Stimulated activated memory B cell treated with anti-CD40 and anti-IgM and Interleukin-4, amounts not matched to agents 10 μg/mL and 1 μg/mL and 100 μg/mL, for 72 hours (primary cell): ENCODE results near the gene TSGA10IP.

ENCODE experiments used
- ATAC-seq: fragments of 150-1000 bp; cut with Tn5 transposase; 2 replicates; pipeline ENCODE4 v1.10.0; 2021
- H3K27ac Mint-ChIP-seq: one replicate; pipeline ENCODE4 v1.8.0; 2022; ENCODE audit warnings: mild to moderate bottlenecking, mixed read lengths
- H3K27me3 Mint-ChIP-seq: one replicate; pipeline ENCODE4 v1.8.0; 2022; ENCODE audit warnings: mixed read lengths
- H3K36me3 Mint-ChIP-seq: one replicate; pipeline ENCODE4 v1.8.0; 2022; ENCODE audit warnings: mixed read lengths
- H3K4me1 Mint-ChIP-seq: one replicate; pipeline ENCODE4 v1.8.0; 2022; ENCODE audit warnings: mixed read lengths
- H3K4me3 Mint-ChIP-seq: one replicate; pipeline ENCODE4 v1.8.0; 2022; ENCODE audit warnings: mild to moderate bottlenecking, moderate library complexity, mixed read lengths
- H3K9me3 Mint-ChIP-seq: one replicate; pipeline ENCODE4 v1.8.0; 2022; ENCODE audit warnings: mixed read lengths

TSGA10IP gene

GRCh38 chr11:65992056-65992455 is 46.8 kb downstream of the TSGA10IP start:
- H3K36me3 Mint-ChIP-seq = peaks cover 13% of the 10 kb centered on the region
- peaks cover 7% of the 10 kb centered on the region for H3K4me1 Mint-ChIP-seq
- ATAC-seq = no peak
- H3K27ac Mint-ChIP-seq = no peak overlapping the region
- H3K4me3 Mint-ChIP-seq = no peak overlapping the region
- H3K9me3 Mint-ChIP-seq = no peaks in the 10 kb centered on the region
- H3K27me3 Mint-ChIP-seq = no peaks in the 10 kb centered on the region

GRCh38 chr11:65997286-65997685 is 52.0 kb downstream of the TSGA10IP start:
- ATAC-seq = no peak
- Mint-ChIP-seq H3K36me3 (peaks cover 30% of the 10 kb centered on the region), H3K27me3 (no peaks in the 10 kb centered on the region), H3K4me1 (peaks cover 17% of the 10 kb centered on the region), H3K4me3 (no peak overlapping the region), H3K9me3 (no peaks in the 10 kb centered on the region), H3K27ac (no peak overlapping the region)

GRCh38 chr11:66001942-66002647 is 56.8 kb downstream of the TSGA10IP start, which contains the start of the genes BANF1 and EIF1AD:
Gene BANF1 (plus strand): TSS chr11:66002503. CDS start chr11:66003251, 748 bp downstream.
Gene EIF1AD (minus strand): TSS chr11:66002157. CDS start chr11:66000389, 1,768 bp downstream.
- peak; percentile 94 for ATAC-seq
- Mint-ChIP-seq H3K9me3 (no peaks in the 10 kb centered on the region), H3K27ac (peak within 1 kb of the TSS; percentile 95), H3K4me1 (peaks cover 44% of the 10 kb centered on the region), H3K36me3 (peaks cover 34% of the 10 kb centered on the region), H3K4me3 (peak within 1 kb of the TSS; percentile 99), H3K27me3 (no peaks in the 10 kb centered on the region)

- Mint-ChIP-seq H3K36me3 (peaks cover 29% of the 10 kb centered on the region), H3K4me3 (peak overlapping the region; percentile 99), H3K9me3 (no peaks in the 10 kb centered on the region), H3K27ac (peak overlapping the region; percentile 95), H3K4me1 (peaks cover 44% of the 10 kb centered on the region), H3K27me3 (no peaks in the 10 kb centered on the region)
- ATAC-seq = peak; percentile 89
Observed at GRCh38 chr11:66002648-66003225, 57.5 kb downstream of the TSGA10IP start.

- Mint-ChIP-seq H3K4me1 (peaks cover 43% of the 10 kb centered on the region), H3K36me3 (peaks cover 23% of the 10 kb centered on the region), H3K4me3 (peak overlapping the region; percentile 99), H3K27me3 (no peaks in the 10 kb centered on the region), H3K27ac (peak overlapping the region; percentile 95), H3K9me3 (no peaks in the 10 kb centered on the region)
- no peak for ATAC-seq
Observed at GRCh38 chr11:66003291-66003690, 58.0 kb downstream of the TSGA10IP start.

- no peak for ATAC-seq
- H3K27ac Mint-ChIP-seq = no peak overlapping the region
- H3K27me3 Mint-ChIP-seq = no peaks in the 10 kb centered on the region
- peaks cover 39% of the 10 kb centered on the region for H3K4me1 Mint-ChIP-seq
- H3K4me3 Mint-ChIP-seq = peak overlapping the region; percentile 11
- H3K36me3 Mint-ChIP-seq = peaks cover 17% of the 10 kb centered on the region
- H3K9me3 Mint-ChIP-seq = no peaks in the 10 kb centered on the region
Observed at GRCh38 chr11:66004186-66004585, 58.9 kb downstream of the TSGA10IP start.

GRCh38 chr11:66006134-66006890 is 61.0 kb downstream of the TSGA10IP start:
- Mint-ChIP-seq H3K9me3 (no peaks in the 10 kb centered on the region), H3K27ac (no peak overlapping the region), H3K27me3 (no peaks in the 10 kb centered on the region), H3K4me1 (peaks cover 27% of the 10 kb centered on the region), H3K4me3 (no peak overlapping the region), H3K36me3 (peaks cover 12% of the 10 kb centered on the region)
- ATAC-seq = no peak

- Mint-ChIP-seq H3K27me3 (no peaks in the 10 kb centered on the region), H3K9me3 (no peaks in the 10 kb centered on the region), H3K27ac (no peak overlapping the region), H3K4me1 (peaks cover 27% of the 10 kb centered on the region), H3K4me3 (no peak overlapping the region), H3K36me3 (peaks cover 12% of the 10 kb centered on the region)
- no peak for ATAC-seq
Observed at GRCh38 chr11:66006891-66007176, 61.6 kb downstream of the TSGA10IP start.

GRCh38 chr11:66007201-66007634 is 61.9 kb downstream of the TSGA10IP start:
- peaks cover 12% of the 10 kb centered on the region for H3K36me3 Mint-ChIP-seq
- no peak overlapping the region for H3K4me3 Mint-ChIP-seq
- no peak for ATAC-seq
- peaks cover 27% of the 10 kb centered on the region for H3K4me1 Mint-ChIP-seq
- no peak overlapping the region for H3K27ac Mint-ChIP-seq
- H3K9me3 Mint-ChIP-seq = no peaks in the 10 kb centered on the region
- H3K27me3 Mint-ChIP-seq = no peaks in the 10 kb centered on the region

- no peak overlapping the region for H3K4me3 Mint-ChIP-seq
- H3K4me1 Mint-ChIP-seq = peaks cover 19% of the 10 kb centered on the region
- no peaks in the 10 kb centered on the region for H3K9me3 Mint-ChIP-seq
- peaks cover 12% of the 10 kb centered on the region for H3K36me3 Mint-ChIP-seq
- no peaks in the 10 kb centered on the region for H3K27me3 Mint-ChIP-seq
- peak overlapping the region; percentile 55 for H3K27ac Mint-ChIP-seq
- no peak for ATAC-seq
Observed at GRCh38 chr11:66008095-66008467, 62.8 kb downstream of the TSGA10IP start.

GRCh38 chr11:66008468-66009101 is 63.3 kb downstream of the TSGA10IP start:
- peak overlapping the region; percentile 55 for H3K27ac Mint-ChIP-seq
- H3K36me3 Mint-ChIP-seq = peaks cover 12% of the 10 kb centered on the region
- no peak overlapping the region for H3K4me3 Mint-ChIP-seq
- no peak for ATAC-seq
- no peaks in the 10 kb centered on the region for H3K9me3 Mint-ChIP-seq
- peaks cover 14% of the 10 kb centered on the region for H3K4me1 Mint-ChIP-seq
- H3K27me3 Mint-ChIP-seq = no peaks in the 10 kb centered on the region
